ENCODE measurements around the gene CSNK2A2.

CSNK2A2 gene

GRCh38 chr16:58138852-58139251 lies 59.1 kb downstream of the CSNK2A2 start:
- Histone ChIP-seq H3K14ac (ENCODE audit: low read length) (no peak overlapping the region), H2BK5ac (ENCODE audit: low read length) (no peak overlapping the region), H3K4me3 (ENCODE audit: low read length in 2 of 2) (no peak overlapping the region), H2AK5ac (ENCODE audit: low read depth, low read length) (no peak overlapping the region), H2BK15ac (ENCODE audit: low read length) (no peak overlapping the region), H2AFZ (ENCODE audit: low read length) (no peak overlapping the region), H3K9ac (ENCODE audit: low read depth, low read length, poor library complexity) (no peak overlapping the region), H3K79me1 (ENCODE audit: low read depth, low read length) (no peaks in the 10 kb centered on the region), H3K4me2 (ENCODE audit: insufficient read depth, low read length, poor library complexity, severe bottlenecking) (no peak overlapping the region), H4K8ac (ENCODE audit: low read depth, low read length) (no peak overlapping the region), H3K18ac (ENCODE audit: low read length) (no peak overlapping the region), H4K91ac (ENCODE audit: low read depth, low read length, poor library complexity) (no peak overlapping the region), H3K9me3 (replicated peaks in 1 of 2; ENCODE audit: control insufficient read depth in 2 of 2, insufficient read depth in 1 of 2, low read depth in 1 of 2, low read length in 2 of 2) (peaks cover 1 to 14% of the 10 kb centered on the region in 2 donors), H3K23ac (ENCODE audit: low read depth, low read length, poor library complexity) (no peak overlapping the region), H3K4ac (ENCODE audit: low read length) (no peak overlapping the region), H2BK12ac (ENCODE audit: low read length) (no peak overlapping the region), H3K27me3 (ENCODE audit: control insufficient read depth in 3 of 3, insufficient read depth in 3 of 3, low read depth in 1 of 3, low read length in 3 of 3) (no peaks in the 10 kb centered on the region), H2BK120ac (ENCODE audit: low read depth, low read length) (no peak overlapping the region), H3K36me3 (replicated peaks in 1 of 2; ENCODE audit: control insufficient read depth in 2 of 2, insufficient read depth in 2 of 2, low read length in 2 of 2) (no peaks in the 10 kb centered on the region), H3K4me1 (ENCODE audit: control insufficient read depth in 2 of 2, insufficient read depth in 1 of 2, low read depth in 1 of 2, low read length in 2 of 2) (no peaks in the 10 kb centered on the region), H3K27ac (replicated peaks; ENCODE audit: low read length) (no peak overlapping the region)
- DNase-seq (ENCODE audit: low spot score): no peak

- no peaks in the 10 kb centered on the region for H3K4me1 ChIP-seq (ENCODE audit: control insufficient read depth in 2 of 2, insufficient read depth in 1 of 2, low read depth in 1 of 2, low read length in 2 of 2)
- no peaks in the 10 kb centered on the region for H3K27me3 ChIP-seq (ENCODE audit: control insufficient read depth in 3 of 3, insufficient read depth in 3 of 3, low read depth in 1 of 3, low read length in 3 of 3)
- H2BK120ac ChIP-seq (ENCODE audit: low read depth, low read length): no peak overlapping the region
- peaks cover 1 to 14% of the 10 kb centered on the region in 2 donors for H3K9me3 ChIP-seq (replicated peaks in 1 of 2; ENCODE audit: control insufficient read depth in 2 of 2, insufficient read depth in 1 of 2, low read depth in 1 of 2, low read length in 2 of 2)
- no peak overlapping the region for H2BK15ac ChIP-seq (ENCODE audit: low read length)
- no CpG with 5 or more reads among the region's 2 CpGs for WGBS, 2 donors (ENCODE audit: extremely low coverage in 2 of 2, insufficient read length in 2 of 2, insufficient replicate concordance in 1 of 2)
- H3K18ac ChIP-seq (ENCODE audit: low read length): no peak overlapping the region
- H2AK5ac ChIP-seq (ENCODE audit: low read depth, low read length): no peak overlapping the region
- H4K91ac ChIP-seq (ENCODE audit: low read depth, low read length, poor library complexity): no peak overlapping the region
- no peak overlapping the region for H3K4ac ChIP-seq (ENCODE audit: low read length)
- no peak overlapping the region for H2BK5ac ChIP-seq (ENCODE audit: low read length)
- no peak overlapping the region for H3K4me2 ChIP-seq (ENCODE audit: insufficient read depth, low read length, poor library complexity, severe bottlenecking)
- no peak overlapping the region for H2BK12ac ChIP-seq (ENCODE audit: low read length)
- no peak overlapping the region for H3K23ac ChIP-seq (ENCODE audit: low read depth, low read length, poor library complexity)
- no peak for DNase-seq (ENCODE audit: low spot score)
- H3K4me3 ChIP-seq (ENCODE audit: low read length in 2 of 2): no peak overlapping the region
- H3K79me1 ChIP-seq (ENCODE audit: low read depth, low read length): no peaks in the 10 kb centered on the region
- no peak overlapping the region for H3K27ac ChIP-seq (replicated peaks; ENCODE audit: low read length)
- no peak overlapping the region for H3K9ac ChIP-seq (ENCODE audit: low read depth, low read length, poor library complexity)
- H3K14ac ChIP-seq (ENCODE audit: low read length): no peak overlapping the region
- no peaks in the 10 kb centered on the region for H3K36me3 ChIP-seq (replicated peaks in 1 of 2; ENCODE audit: control insufficient read depth in 2 of 2, insufficient read depth in 2 of 2, low read length in 2 of 2)
- no peak overlapping the region for H2AFZ ChIP-seq (ENCODE audit: low read length)
- no peak overlapping the region for H4K8ac ChIP-seq (ENCODE audit: low read depth, low read length)
Measured at GRCh38 chr16:58137581-58137980, 60.3 kb downstream of the CSNK2A2 start.

- peaks cover 6% of the 10 kb centered on the region for H3K79me1 ChIP-seq (ENCODE audit: low read depth, low read length)
- peak within 1 kb of the TSS; percentile 81 for H2BK120ac ChIP-seq (ENCODE audit: low read depth, low read length)
- peak within 1 kb of the TSS; percentile 99 for H3K27ac ChIP-seq (replicated peaks; ENCODE audit: low read length)
- peak within 1 kb of the TSS; percentile 93 for H3K9ac ChIP-seq (ENCODE audit: low read depth, low read length, poor library complexity)
- H3K4me3 ChIP-seq (ENCODE audit: low read length in 2 of 2): peak within 1 kb of the TSS; percentile 96
- peak within 1 kb of the TSS; percentile 97 for H3K23ac ChIP-seq (ENCODE audit: low read depth, low read length, poor library complexity)
- no peak within 1 kb of the TSS for H2BK15ac ChIP-seq (ENCODE audit: low read length)
- H3K4me2 ChIP-seq (ENCODE audit: insufficient read depth, low read length, poor library complexity, severe bottlenecking): peak within 1 kb of the TSS; percentile 67
- peak within 1 kb of the TSS; percentile 95 for H2AFZ ChIP-seq (ENCODE audit: low read length)
- peaks cover 14 to 15% of the 10 kb centered on the region in 2 donors for H3K4me1 ChIP-seq (ENCODE audit: control insufficient read depth in 2 of 2, insufficient read depth in 1 of 2, low read depth in 1 of 2, low read length in 2 of 2)
- peak within 1 kb of the TSS; percentile 99 for H3K18ac ChIP-seq (ENCODE audit: low read length)
- WGBS, 2 donors (ENCODE audit: extremely low coverage in 2 of 2, insufficient read length in 2 of 2, insufficient replicate concordance in 1 of 2): no CpG with 5 or more reads among the region's 70 CpGs
- no peak within 1 kb of the TSS for H4K91ac ChIP-seq (ENCODE audit: low read depth, low read length, poor library complexity)
- peak within 1 kb of the TSS; percentile 90 for H2AK5ac ChIP-seq (ENCODE audit: low read depth, low read length)
- no peaks in the 10 kb centered on the region for H3K27me3 ChIP-seq (ENCODE audit: control insufficient read depth in 3 of 3, insufficient read depth in 3 of 3, low read depth in 1 of 3, low read length in 3 of 3)
- no peaks in the 10 kb centered on the region for H3K9me3 ChIP-seq (replicated peaks in 1 of 2; ENCODE audit: control insufficient read depth in 2 of 2, insufficient read depth in 1 of 2, low read depth in 1 of 2, low read length in 2 of 2)
- peak within 1 kb of the TSS; percentile 89 for H3K14ac ChIP-seq (ENCODE audit: low read length)
- H4K8ac ChIP-seq (ENCODE audit: low read depth, low read length): peak within 1 kb of the TSS; percentile 43
- peak within 1 kb of the TSS; percentile 96 for H2BK5ac ChIP-seq (ENCODE audit: low read length)
- peak; percentile 100 for DNase-seq (ENCODE audit: low spot score)
- H3K4ac ChIP-seq (ENCODE audit: low read length): no peak within 1 kb of the TSS
- H3K36me3 ChIP-seq (replicated peaks in 1 of 2; ENCODE audit: control insufficient read depth in 2 of 2, insufficient read depth in 2 of 2, low read length in 2 of 2): peaks cover 0 to 12% of the 10 kb centered on the region in 2 donors
- H2BK12ac ChIP-seq (ENCODE audit: low read length): peak within 1 kb of the TSS; percentile 84
Measured at GRCh38 chr16:58129097-58129936, 68.6 kb downstream of the CSNK2A2 start, which contains the start of gene CFAP20. TSS of gene CFAP20 (minus strand) at chr16:58129381. CDS start at chr16:58129115, 266 bp downstream.

- WGBS, 2 donors (ENCODE audit: extremely low coverage in 2 of 2, insufficient read length in 2 of 2, insufficient replicate concordance in 1 of 2): no CpG with 5 or more reads among the region's 25 CpGs
- H2BK5ac ChIP-seq (ENCODE audit: low read length): peak overlapping the region; percentile 96
- DNase-seq (ENCODE audit: low spot score): no peak
Measured at GRCh38 chr16:58128711-58129096, 69.2 kb downstream of the CSNK2A2 start.

More at GRCh38 chr16:58128711-58129096, 69.2 kb downstream of the CSNK2A2 start:
- Histone ChIP-seq H2AFZ (ENCODE audit: low read length) (peak overlapping the region; percentile 95), H3K27ac (replicated peaks; ENCODE audit: low read length) (peak overlapping the region; percentile 99), H2AK5ac (ENCODE audit: low read depth, low read length) (peak overlapping the region; percentile 90), H3K36me3 (replicated peaks in 1 of 2; ENCODE audit: control insufficient read depth in 2 of 2, insufficient read depth in 2 of 2, low read length in 2 of 2) (peaks cover 0 to 15% of the 10 kb centered on the region in 2 donors), H3K9me3 (replicated peaks in 1 of 2; ENCODE audit: control insufficient read depth in 2 of 2, insufficient read depth in 1 of 2, low read depth in 1 of 2, low read length in 2 of 2) (no peaks in the 10 kb centered on the region), H3K27me3 (ENCODE audit: control insufficient read depth in 3 of 3, insufficient read depth in 3 of 3, low read depth in 1 of 3, low read length in 3 of 3) (no peaks in the 10 kb centered on the region), H4K8ac (ENCODE audit: low read depth, low read length) (no peak overlapping the region), H4K91ac (ENCODE audit: low read depth, low read length, poor library complexity) (no peak overlapping the region), H3K4me1 (ENCODE audit: control insufficient read depth in 2 of 2, insufficient read depth in 1 of 2, low read depth in 1 of 2, low read length in 2 of 2) (peaks cover 14 to 15% of the 10 kb centered on the region in 2 donors), H3K79me1 (ENCODE audit: low read depth, low read length) (peaks cover 6% of the 10 kb centered on the region), H3K4ac (ENCODE audit: low read length) (no peak overlapping the region), H3K4me3 (ENCODE audit: low read length in 2 of 2) (peak overlapping the region; percentile 96), H3K14ac (ENCODE audit: low read length) (peak overlapping the region; percentile 89), H2BK120ac (ENCODE audit: low read depth, low read length) (no peak overlapping the region), H3K9ac (ENCODE audit: low read depth, low read length, poor library complexity) (peak overlapping the region; percentile 93), H2BK12ac (ENCODE audit: low read length) (no peak overlapping the region), H3K4me2 (ENCODE audit: insufficient read depth, low read length, poor library complexity, severe bottlenecking) (peak overlapping the region; percentile 67), H3K18ac (ENCODE audit: low read length) (peak overlapping the region; percentile 99), H2BK15ac (ENCODE audit: low read length) (no peak overlapping the region), H3K23ac (ENCODE audit: low read depth, low read length, poor library complexity) (peak overlapping the region; percentile 97)
